Measurements from ENCODE around the gene GSN. TPM values are rescaled to one million over a fixed set of nuclear protein-coding genes. Genes with fewer than 3 reads are reported as not detected.

The GSN gene
- total RNA-seq, 1 donor from 2014 or later, result 855 TPM

DNA sequence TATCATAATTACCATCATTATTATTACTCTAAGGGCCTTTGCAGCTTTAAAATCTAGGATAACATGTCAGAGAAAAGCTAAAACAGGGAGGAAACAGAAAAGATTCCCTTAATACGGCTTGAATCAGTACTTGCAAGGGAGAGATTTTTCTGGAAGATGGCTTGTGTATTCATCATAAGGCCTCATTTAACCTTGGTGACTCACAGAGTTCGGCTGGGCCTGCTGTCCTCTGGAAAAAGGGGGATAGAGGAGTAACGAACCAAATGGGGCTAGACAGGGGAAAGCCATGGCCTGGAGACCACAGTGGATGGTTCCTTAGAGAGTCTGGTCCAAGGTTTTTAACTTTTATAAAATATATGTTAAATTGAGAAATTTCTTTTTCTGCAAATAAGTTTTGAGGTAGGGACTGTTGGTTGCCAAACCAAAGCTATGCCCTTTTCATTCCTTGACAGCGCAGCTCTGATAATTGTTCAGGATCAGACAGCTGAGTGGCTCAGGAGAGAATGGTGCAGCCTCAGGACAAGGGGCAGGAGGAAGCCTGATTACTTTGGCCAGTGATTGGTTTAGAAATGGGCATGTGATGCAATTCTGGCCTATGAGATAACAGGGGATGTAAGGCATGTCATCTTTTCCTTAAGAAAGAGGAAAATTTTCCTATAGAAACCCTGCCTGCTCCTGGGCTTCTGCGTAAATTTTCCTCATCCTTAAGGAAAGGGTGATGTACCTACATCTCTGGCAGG, 25.6 kb upstream of the GSN start:
- intact Hi-C loops (cut with DNase I), result no loop called here
- DNase-seq (ENCODE audit: low spot score), result no peak

DNA sequence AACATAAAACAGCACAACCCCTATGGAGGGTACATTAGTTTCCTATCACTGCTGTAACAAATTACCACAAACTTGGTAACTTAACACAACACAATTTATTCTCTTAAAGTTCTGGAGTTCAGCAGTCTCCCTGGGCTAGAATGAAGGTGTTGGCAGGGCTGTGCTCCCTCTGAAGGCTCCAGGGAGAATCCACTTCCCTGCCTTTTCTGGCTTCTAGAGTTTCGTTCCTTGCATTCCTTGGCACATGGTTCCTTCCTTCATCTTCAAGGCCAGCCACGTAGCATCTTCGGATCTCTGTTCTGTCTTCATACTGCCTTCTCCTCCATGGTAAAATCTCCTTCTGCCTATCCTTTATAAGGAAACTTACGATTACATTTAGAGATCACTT, 25.0 kb upstream of the GSN start:
- intact Hi-C loops (cut with DNase I), result no loop called here
- DNase-seq (ENCODE audit: low spot score), result no peak

DNA sequence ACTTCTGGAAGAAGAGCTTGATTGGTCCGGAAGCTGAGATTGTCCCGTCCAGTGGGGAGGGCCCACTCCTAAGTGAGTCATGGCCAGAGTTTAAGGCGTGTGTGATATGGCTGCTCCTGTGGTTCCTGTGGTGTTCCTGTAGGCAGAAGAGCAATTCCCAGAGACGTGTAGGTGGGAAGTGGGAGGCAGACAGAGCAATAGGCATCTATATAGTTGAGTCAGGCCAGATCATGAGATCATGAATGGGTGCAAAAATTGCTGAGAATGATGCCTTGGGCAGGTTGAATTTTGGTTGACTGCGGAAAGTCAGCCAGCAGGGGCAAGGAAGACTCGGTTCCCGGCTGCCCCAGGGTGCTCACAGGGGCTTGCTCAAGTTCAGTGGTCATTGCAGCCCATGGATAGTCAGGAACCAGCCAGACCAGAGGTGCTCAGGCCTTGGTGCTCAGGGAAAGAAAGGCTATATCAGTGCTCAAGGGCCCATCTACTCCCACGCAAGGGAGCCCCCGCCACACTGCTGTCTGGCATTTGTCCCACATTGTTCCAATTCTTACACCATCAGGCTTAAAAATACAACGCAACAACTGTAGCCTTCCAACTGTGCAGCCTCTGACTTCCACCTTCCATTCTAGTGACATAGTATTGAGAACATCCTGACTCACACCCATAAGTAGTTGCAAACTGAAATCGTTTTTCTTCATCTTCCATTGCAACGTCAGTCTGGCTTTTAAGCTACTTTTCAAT, 21.0 kb upstream of the GSN start:
- no peak for DNase-seq (ENCODE audit: low spot score)
- intact Hi-C loops (cut with DNase I), result no loop called here

DNA sequence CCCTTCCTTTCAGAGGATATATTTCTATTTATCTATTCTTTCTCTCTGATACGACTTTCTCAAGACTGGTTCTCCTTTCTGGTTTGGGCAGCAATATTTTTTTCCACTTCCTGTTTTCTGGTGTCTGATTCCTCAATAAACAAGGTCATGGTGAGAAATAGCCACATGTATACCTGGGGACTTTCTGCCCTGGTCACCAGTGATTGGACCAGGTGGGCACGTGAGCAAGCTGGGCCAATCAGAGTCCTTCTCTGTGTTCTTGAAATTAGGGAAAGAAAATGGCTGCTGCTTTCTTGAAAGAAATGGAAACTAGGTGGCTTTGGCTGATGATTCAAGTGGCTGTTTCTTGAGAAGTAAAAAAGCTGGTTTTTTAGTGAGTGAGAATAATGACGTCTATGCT, 18.4 kb upstream of the GSN start:
- intact Hi-C loops (cut with DNase I), result no loop called here
- no peak for DNase-seq (ENCODE audit: low spot score)

DNA sequence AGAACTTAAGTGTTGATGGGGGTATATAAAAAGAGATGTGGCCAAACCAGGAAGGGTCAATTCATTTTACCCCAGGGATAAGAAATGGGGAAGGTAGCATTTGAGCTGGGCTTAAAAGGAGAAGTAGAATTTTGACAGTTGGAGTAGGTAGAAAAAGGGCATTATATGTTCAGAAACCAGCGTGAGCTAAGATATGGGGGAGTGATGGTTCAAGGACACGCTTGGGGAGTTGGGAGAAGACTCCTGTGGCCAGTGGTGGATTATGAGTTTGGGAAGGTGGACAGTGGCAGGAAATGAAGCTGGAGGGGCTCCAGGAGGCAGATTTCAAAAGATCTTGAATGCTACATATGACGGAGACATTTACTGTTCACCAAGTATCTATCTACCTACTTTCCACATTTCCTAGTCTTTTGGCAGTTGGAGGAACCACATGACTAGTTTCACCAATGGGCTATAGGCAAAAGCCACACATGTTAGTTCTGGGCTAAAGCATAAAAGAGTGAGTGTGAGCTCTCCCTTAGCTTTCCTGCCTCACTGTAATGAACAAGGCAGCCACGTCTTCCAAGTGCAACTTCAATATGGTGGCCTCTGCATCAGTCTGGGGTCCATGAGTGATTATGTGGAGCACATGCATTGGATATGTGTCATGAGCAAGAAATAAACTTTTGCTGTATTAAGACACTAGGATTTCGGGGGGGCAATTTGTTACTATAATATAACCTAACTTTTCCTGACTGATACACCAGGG, 15.7 kb upstream of the GSN start:
- DNase-seq (ENCODE audit: low spot score), result no peak
- intact Hi-C loops (cut with DNase I), result no loop called here

DNA sequence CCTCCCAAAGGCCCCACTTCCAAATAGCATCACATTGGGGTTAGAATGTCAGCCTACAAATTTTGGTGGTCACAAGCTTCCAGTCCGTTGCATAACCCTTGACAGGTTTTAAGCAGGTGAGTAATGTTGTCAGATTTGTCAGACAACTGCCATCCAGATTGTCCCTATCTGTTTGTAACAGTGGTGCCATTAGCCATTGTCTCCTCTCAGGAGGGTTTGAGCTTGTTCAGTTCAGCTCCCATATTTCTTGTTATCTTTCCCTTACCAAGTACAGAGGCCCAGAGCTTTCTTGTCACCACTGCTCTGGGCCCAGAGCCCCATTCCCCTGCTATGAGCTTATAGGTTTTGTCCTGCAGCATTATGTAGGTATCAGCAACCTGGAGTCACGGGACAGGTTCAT, 14.8 kb upstream of the GSN start:
- intact Hi-C loops (cut with DNase I), result no loop called here
- no peak for DNase-seq (ENCODE audit: low spot score)

DNA sequence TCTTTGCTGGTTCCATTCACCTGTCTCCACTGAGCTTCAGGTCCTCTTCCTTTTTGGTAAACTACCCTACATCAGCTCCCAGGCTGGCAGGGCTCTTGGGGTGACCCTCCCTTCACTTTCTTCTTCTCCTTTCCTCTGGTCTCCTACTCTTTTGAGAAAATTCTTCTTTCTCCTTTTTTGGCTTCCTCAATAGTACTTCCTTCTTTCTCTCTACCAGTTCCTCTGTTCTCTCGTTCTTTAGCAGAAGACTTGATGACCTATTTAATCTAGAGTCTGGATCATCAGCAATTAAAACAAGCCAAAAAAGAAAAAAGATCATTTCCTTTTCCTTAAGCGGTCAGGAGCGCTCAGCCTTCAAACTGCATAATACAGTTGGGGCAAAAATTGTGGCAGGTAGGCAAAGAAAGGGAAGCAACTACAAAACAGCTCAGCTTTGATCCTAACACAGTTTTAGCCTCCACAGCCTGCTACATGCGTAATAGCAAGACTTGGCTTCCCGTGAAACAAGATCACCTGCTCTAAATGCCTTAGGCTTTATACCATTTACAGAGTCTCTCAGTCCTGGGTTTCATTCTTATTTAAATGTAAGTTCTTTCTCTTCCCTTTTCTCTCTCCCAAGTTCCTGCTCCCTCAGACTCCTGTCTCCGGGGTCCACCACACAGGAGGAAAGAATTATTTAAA, 14.0 kb upstream of the GSN start:
- no peak for DNase-seq (ENCODE audit: low spot score)
- intact Hi-C loops (cut with DNase I), result no loop called here

DNA sequence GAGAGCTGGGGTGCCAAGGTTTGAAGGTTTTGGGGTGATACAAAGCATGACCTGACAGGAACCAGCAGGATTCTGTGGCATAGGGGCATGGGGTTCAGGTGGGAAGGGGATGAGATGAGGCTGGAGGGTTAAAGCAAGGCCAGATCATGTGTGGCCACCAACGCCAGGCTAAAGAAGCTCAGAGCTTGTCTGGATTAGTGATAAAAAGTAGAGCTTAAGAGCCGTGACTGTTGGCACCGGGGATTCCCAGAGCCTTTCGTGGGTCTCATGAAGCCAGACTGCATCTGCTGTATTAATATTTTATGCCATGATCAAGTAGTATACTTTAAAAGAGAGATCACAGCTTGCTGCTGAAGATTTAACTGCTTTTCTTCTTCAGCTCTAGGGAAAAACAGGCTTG, 8.5 kb upstream of the GSN start:
- intact Hi-C loops (cut with DNase I), result no loop called here
- no peak for DNase-seq (ENCODE audit: low spot score)

DNA sequence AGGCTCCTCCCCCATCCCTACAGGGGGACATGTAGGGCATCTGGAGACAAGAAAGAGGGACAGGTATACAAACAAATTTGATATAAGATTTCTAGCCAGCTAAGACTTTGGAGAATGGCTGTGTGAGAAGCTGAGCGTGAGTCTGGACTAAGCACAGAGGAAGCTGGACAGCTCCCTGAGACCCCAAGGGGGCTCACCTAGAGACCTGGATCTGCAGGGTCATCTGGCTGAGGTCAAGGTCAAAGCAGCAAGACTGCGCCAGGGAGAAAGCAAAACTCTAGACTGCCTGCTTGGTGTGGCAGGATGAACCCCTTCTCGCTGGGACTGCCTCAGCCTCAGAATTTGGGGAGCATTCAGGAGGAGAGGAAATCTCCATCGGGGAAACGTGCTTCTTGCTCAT, 8.0 kb upstream of the GSN start:
- DNase-seq (ENCODE audit: low spot score), result no peak
- intact Hi-C loops (cut with DNase I), result no loop called here

DNA sequence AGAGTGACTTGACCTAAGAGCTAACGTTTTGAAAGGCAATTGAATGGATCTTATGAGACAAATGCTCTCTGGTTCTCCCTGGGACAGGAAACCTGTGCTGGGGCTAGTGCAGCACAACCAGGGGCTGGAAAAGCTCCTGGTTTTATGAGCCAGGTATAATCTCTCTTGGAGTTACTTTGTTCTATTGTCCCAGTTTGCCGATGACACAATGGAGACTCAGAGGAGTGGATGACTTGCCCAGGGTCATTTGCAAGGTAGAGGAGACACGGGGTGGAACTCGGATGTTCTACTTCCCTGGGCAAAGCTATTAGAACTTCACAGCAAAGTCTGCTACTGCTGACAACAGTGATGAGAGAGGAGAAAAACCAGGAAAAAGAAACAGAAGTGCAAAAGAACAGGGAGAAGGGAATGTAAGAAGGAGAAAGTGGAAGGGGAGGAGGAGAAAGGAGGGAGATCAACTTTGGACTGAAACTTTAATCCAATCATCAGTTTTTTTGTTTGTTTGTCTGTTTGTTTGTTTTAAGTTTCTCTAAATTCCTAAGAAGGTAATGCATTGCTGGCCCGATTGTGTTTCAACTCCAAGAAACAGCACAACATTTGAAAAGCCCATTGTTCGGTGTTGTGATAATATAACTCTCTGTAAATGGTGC, 7.4 kb upstream of the GSN start:
- intact Hi-C loops (cut with DNase I), result no loop called here
- no peak for DNase-seq (ENCODE audit: low spot score)

DNA sequence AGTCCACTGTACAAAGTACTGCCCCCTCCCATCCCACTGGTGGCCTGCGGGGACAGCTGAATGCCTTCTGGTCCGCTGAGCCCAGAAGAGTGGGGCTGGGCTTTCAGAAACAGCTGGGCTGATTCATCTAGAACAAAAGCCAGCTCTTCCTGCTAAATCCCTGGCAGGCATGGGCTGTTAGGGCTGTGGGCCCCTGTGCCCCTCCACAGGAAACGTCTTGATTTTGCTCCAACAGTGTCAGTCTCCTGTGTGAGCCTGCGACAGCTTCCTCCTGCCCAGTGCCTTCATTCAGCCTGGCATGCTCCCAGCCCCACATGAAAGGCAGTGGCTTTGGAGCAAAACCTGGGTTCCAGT, 6.9 kb upstream of the GSN start:
- no peak for DNase-seq (ENCODE audit: low spot score)
- intact Hi-C loops (cut with DNase I), result no loop called here

DNA sequence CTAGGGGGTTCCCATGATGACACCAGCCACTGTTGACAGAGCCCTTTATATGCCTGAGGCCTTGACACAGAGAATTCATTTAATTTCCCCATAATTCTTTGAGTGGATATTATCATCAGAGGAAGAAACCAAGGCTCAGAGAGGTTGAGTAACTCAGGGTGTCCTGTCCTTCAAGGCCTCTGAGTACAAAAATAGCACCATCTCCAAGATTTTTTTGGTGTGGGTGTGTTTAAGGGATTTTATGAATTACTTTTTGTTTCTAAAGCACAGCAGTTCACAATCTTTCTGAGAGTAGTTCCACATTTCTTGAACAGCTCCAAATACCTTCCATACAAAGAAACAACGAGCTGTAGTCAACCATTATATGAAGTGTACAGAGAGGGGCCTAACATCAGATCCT, 6.2 kb upstream of the GSN start:
- intact Hi-C loops (cut with DNase I), result no loop called here
- no peak for DNase-seq (ENCODE audit: low spot score)

DNA sequence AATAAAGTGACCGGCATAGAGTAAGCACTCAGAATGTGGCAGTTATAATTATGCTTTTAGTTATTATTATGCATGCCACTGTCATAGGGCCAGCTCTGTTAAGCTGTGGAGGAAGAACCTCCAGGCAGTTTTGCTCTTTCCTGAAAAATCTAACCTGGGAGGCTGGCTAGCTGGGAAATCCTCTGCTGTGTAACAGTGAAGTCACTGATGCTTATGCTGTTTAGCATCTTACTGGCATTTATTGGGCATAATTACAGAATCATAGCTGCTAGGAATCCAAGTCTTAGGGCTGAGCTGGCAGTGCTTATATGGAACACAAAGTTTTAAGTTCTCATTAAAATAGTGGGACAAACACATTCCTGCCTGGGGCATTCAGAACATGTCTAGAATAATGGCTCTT, 5.5 kb upstream of the GSN start:
- DNase-seq (ENCODE audit: low spot score), result no peak
- intact Hi-C loops (cut with DNase I), result no loop called here

DNA sequence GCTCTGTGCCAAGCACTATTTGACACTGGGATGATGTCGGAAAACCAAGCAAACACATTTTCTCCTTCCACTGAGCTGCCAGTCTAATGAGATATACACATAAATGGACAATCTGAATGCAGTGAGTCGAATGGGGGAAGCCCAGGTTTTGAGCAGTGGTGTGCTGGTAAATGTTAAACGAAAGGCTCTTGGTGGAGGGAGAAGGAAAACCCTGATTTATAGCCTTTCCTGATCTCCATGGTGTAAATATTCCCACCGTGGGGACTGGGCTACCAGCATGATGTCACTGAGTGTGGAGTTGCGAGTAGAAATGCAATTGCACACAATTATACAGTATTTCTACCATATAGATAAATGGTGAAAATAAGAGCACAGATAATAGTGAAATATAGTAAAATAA, 5.0 kb upstream of the GSN start:
- DNase-seq (ENCODE audit: low spot score), result no peak
- intact Hi-C loops (cut with DNase I), result no loop called here

DNA sequence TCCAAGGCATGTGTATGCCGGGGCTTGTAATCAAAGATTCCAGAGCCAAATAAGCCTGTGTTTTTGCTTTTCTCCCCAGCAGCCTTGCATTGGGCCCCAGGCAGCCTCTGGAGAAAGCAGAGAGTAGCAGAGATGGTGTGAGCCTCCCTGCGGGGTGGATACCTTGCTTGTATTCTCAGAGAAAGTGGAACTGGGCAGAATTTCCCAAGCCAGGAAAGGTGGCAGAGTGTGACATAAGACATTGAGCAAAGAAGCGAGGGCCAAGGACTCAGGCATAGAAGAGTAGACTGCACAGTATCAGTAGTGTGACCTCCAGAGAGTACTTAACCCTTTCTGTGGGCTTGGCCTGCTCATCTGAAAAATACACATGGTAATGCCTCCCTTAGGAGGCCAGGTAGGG, 1.6 kb upstream of the GSN start:
- intact Hi-C loops (cut with DNase I), result no loop called here
- DNase-seq (ENCODE audit: low spot score), result no peak

DNA sequence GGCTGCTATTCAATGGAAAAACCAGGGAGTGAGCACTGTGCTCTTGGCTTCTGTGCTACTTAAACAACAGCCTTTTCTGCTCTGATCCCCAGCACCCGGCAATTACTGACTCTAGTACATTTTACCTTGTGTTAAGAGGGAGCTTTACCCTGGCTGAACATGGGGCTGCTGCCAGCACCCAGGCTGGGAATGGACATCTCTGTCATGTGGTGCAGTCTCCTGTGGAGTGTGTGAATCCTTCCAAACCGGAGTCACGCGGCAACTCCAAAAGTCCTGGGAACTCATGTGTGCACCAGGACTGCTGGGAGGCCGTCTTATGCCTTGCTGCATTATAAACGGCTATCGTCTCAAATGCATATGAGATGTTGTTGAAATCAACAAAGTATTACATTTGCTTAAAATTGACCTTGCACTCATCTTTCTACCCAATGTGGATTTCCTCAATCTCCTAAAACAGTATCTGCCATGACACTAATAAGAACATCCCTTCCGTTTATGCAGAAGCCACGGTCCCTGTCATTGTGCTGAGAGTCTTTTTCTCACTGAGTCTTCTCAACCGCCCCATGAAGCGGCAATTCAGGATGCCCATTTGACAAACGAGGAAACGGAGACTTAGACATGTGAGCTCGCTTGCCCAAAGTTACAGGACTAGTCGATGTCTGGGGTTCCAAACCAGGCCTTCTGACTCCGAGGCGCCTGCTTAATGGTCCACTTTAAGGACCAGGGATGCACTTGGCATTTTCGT, 884 bp upstream of the GSN start:
- intact Hi-C loops (cut with DNase I), result no loop called here
- DNase-seq (ENCODE audit: low spot score), result no peak

DNA sequence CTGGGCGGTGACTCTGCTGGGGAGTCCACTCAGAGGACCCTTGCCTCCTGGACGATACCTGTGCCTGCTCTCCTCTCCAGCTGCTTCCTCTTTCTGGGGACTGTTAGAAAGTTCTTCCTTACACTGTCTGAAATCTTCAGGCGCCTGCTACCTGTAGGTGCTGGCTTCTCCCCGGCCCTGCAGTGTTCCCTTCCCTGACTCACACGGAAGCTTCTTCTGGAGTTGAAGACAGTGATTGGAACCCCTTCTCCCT, 562 bp downstream of the GSN start:
- DNase-seq (ENCODE audit: low spot score), result no peak
- intact Hi-C loops (cut with DNase I), result no loop called here

DNA sequence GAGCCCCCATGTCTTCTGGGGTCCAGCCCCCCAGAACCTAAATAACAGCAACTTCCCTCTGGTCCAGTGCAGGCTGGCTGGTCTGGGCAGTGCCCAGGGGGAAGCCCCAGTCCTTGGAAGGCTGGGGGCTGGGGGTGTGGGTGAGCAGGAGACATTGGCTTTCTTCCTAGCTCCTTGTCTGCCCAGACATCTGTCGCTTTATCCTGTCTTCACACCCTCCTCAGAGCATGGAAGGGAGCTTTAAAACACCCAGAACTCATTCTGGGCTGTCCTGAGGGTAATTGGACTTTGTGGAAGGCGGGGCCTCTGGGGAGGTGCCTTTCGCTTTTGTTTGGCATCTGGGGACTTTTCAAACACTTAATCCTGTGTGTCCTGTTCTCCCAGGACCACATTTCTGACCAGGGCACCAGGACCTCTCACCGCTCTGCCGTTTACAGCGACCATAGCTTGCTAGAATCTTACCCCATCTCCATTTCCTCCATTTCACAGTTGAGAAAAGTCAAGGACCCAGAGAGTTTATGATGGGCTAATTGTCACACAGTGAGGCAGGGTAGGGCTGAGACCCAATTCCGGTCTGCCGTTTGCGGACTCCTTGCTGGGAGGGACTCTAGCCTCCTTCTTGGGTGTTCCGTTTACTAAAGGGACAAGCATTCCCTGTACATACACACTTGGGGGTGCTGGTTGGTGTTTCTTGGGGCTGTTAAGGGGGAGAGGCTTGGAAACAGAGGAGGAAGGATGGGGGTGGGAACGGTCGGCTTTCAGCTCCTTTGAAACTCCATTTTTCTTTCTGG, 1.1 kb downstream of the GSN start:
- DNase-seq (ENCODE audit: low spot score), result no peak
- intact Hi-C loops (cut with DNase I), result no loop called here
